K562 (cell line): ENCODE results near the gene BATF. TPM values are rescaled to one million over a fixed set of nuclear protein-coding genes. Genes with fewer than 3 reads are reported as not detected.

Experiments
- ATAC-seq: fragments of 200-7000 bp; cut with Tn5 transposase; 3 replicates; pipeline ENCODE4 v1.9.1; 2020; ENCODE audit warnings: moderate library complexity
- BruUV-seq: library from RNA; stranded (reverse); fragments of 400-500 nt; replicated peaks from 2 replicates; lab custom pipeline; 2021; lab: Mats Ljungman, UMichigan
- CTCF ChIA-PET: fragments of 300-600 bp; formaldehyde crosslinking; extraction: SDS; loops from one replicate; lab custom pipeline; 2021; ENCODE audit warnings: low intra/inter-chr PET ratio; lab: Yijun Ruan, JAX
- POLR2A ChIA-PET: fragments of 300-600, 350-650 bp; sonication (Branson Sonifier 250); formaldehyde crosslinking; extraction: SDS; loops from one replicate; lab custom pipeline; 2021; ENCODE audit warnings: antibody characterized with exemption, inconsistent platforms; lab: Yijun Ruan, JAX
- DNase-seq, 4 experiments: peaks; one replicate each; pipeline versions ENCODE4 v3.0.0 to v3.0.0-alpha.2; 2011 to 2018; ENCODE audit warnings: low spot score in 3 of 4, mixed read lengths in 3 of 4; ENCODE audit errors: extremely low read depth in 1 of 4
- FAIRE-seq: peaks from 2 replicates; lab custom pipeline; 2011; peaks lifted over from hg19 to GRCh38; lab: Jason Lieb, UNC
- H2AFZ ChIP-seq: 2 replicates; pipeline ENCODE4 v1.6.0; 2011; ENCODE audit warnings: low read depth, low read length, control low read depth, inconsistent platforms
- H3K27ac ChIP-seq: fragments of 200-600 bp; 3 replicates; pipeline ENCODE4 v1.8.0; 2011; ENCODE audit warnings: low read depth, mild to moderate bottlenecking, control low read depth, inconsistent platforms, low read length, moderate library complexity, mixed read lengths; ENCODE audit errors: extremely low read depth
- H3K27me3 ChIP-seq, 2 experiments: fragments of 300-600 bp in 1 of 2; 2 replicates in 1 of 2; 3 replicates in 1 of 2; pipeline versions ENCODE4 v1.6.0 to v1.8.0; 2011; ENCODE audit warnings: inconsistent platforms in 2 of 2, low read length in 2 of 2, mild to moderate bottlenecking in 1 of 2, mixed read lengths in 1 of 2, moderate library complexity in 1 of 2; ENCODE audit not compliant: control insufficient read depth in 2 of 2, insufficient read depth in 2 of 2
- H3K36me3 ChIP-seq: fragments of 300-600 bp; 3 replicates; pipeline ENCODE4 v1.8.0; 2011; ENCODE audit warnings: mild to moderate bottlenecking, low read length, inconsistent platforms; ENCODE audit not compliant: control insufficient read depth, insufficient read depth
- H3K4me1 ChIP-seq, 2 experiments: fragments of 200-600 bp in 1 of 2; replicated peaks in 1 of 2; 2 replicates in 1 of 2; 3 replicates in 1 of 2; pipeline versions ENCODE4 v1.5.1 to v1.8.0; 2011; ENCODE audit warnings: inconsistent platforms in 2 of 2, low read length in 2 of 2, mild to moderate bottlenecking in 1 of 2, mixed read lengths in 1 of 2, moderate library complexity in 1 of 2; ENCODE audit not compliant: control insufficient read depth in 2 of 2, insufficient read depth in 2 of 2
- H3K4me2 ChIP-seq: 2 replicates; pipeline ENCODE4 v1.6.1; 2011; ENCODE audit warnings: low read length, control low read depth, inconsistent platforms, mixed read lengths; ENCODE audit not compliant: insufficient read depth
- H3K4me3 ChIP-seq: fragments of 200-600 bp; sonication (generic), shearing (Covaris generic); 2 replicates; pipeline ENCODE4 v1.5.1; 2016; ENCODE audit warnings: control low read depth, inconsistent platforms
- H3K79me2 ChIP-seq: fragments of 200-600 bp; 3 replicates; pipeline ENCODE4 v1.8.0; 2011; ENCODE audit warnings: low read length, inconsistent platforms; ENCODE audit not compliant: control insufficient read depth, insufficient read depth
- H3K9ac ChIP-seq, 2 experiments: 2 replicates each; pipeline versions ENCODE4 v1.6.0 to v1.6.1; 2011; ENCODE audit warnings: low read depth in 2 of 2, low read length in 2 of 2, control low read depth in 1 of 2, inconsistent platforms in 1 of 2, mild to moderate bottlenecking in 1 of 2, mixed read lengths in 1 of 2; ENCODE audit not compliant: insufficient read depth in 1 of 2
- H3K9me1 ChIP-seq: one replicate; pipeline ENCODE4 v1.6.0; 2011; ENCODE audit warnings: inconsistent platforms, mild to moderate bottlenecking, low read length, moderate library complexity; ENCODE audit not compliant: control insufficient read depth, insufficient read depth
- H3K9me3 ChIP-seq: replicated peaks from 2 replicates; pipeline ENCODE4 v1.5.1; 2011; ENCODE audit warnings: low read depth, low read length, inconsistent platforms; ENCODE audit not compliant: control insufficient read depth, insufficient read depth
- H4K20me1 ChIP-seq: replicated peaks from 2 replicates; pipeline ENCODE4 v1.6.1; 2011; ENCODE audit warnings: low read length, inconsistent platforms, mixed read lengths; ENCODE audit not compliant: control insufficient read depth, insufficient read depth
- ARNT ChIP-seq, 2 experiments: fragments of 450-650 bp; IDR thresholded peaks; 2 replicates each; pipeline ENCODE4 v1.6.1; 2016; ENCODE audit warnings: mild to moderate bottlenecking in 1 of 2
- ATF7 ChIP-seq: fragments of 450-650 bp; IDR thresholded peaks from 2 replicates; pipeline ENCODE4 v1.7.1; 2014; ENCODE audit warnings: mild to moderate bottlenecking, moderate library complexity
- BDP1 ChIP-seq: IDR thresholded peaks from 3 replicates; pipeline ENCODE4 v1.6.1; 2011; ENCODE audit not compliant: insufficient read length, insufficient read depth
- CBX5 ChIP-seq: IDR thresholded peaks from 2 replicates; pipeline ENCODE4 v1.6.1; 2014; ENCODE audit warnings: low read depth, borderline replicate concordance
- E2F6 ChIP-seq, 2 experiments: IDR thresholded peaks; 2 replicates each; pipeline ENCODE4 v1.6.1; 2011; ENCODE audit warnings: borderline replicate concordance in 1 of 2, control low read depth in 1 of 2, low read depth in 1 of 2, low read length in 1 of 2, mild to moderate bottlenecking in 1 of 2, mixed read lengths in 1 of 2, moderate library complexity in 1 of 2; ENCODE audit not compliant: insufficient read depth in 1 of 2, insufficient read length in 1 of 2, poor library complexity in 1 of 2, severe bottlenecking in 1 of 2; ENCODE audit errors: extremely low read depth in 1 of 2
- EWSR1 ChIP-seq: fragments of 450-650 bp; IDR thresholded peaks from 2 replicates; pipeline ENCODE4 v1.6.1; 2018; ENCODE audit warnings: borderline replicate concordance, mild to moderate bottlenecking, low read depth, moderate library complexity; ENCODE audit not compliant: partially characterized antibody
- FOSL1 ChIP-seq: fragments of 200-800 bp; sonication (Bioruptor generic); conservative IDR thresholded peaks from 2 replicates; pipeline ENCODE4 v1.6.1; 2016; ENCODE audit warnings: missing genetic modification characterization, missing compliant biosample characterization
- NKRF ChIP-seq: fragments of 450-650 bp; IDR thresholded peaks from 2 replicates; pipeline ENCODE4 v1.6.1; 2016; ENCODE audit warnings: borderline replicate concordance
- RBM25 ChIP-seq: fragments of 200-400 bp; formaldehyde crosslinking; IDR thresholded peaks from 2 replicates; pipeline ENCODE4 v1.6.1; 2018; ENCODE audit warnings: low read length, low read depth, moderate library complexity; ENCODE audit not compliant: severe bottlenecking
- SETDB1 ChIP-seq: IDR thresholded peaks from one replicate; pipeline ENCODE4 v1.6.1; 2012; ENCODE audit warnings: low read length, control low read depth, inconsistent platforms
- TARDBP ChIP-seq: fragments of 450-650 bp; IDR thresholded peaks from 2 replicates; pipeline ENCODE4 v1.6.1; 2016
- TSHZ1 ChIP-seq: fragments of 250-450 bp; sonication (Bioruptor Pico); IDR thresholded peaks from 2 replicates; pipeline ENCODE4 v1.4.0; 2020; ENCODE audit warnings: mild to moderate bottlenecking, moderate library complexity
- WGBS: fragments of 100-300 bp; shearing (Covaris generic); methylation state at CpG from one replicate; pipeline ENCODE4 v1.1.6; 2016; ENCODE audit warnings: low coverage, mixed read lengths; ENCODE audit not compliant: insufficient coverage; ENCODE audit errors: missing lambda C conversion rate; 5-methylcytosine and 5-hydroxymethylcytosine counted together
- in situ Hi-C: fragments of 300-500 bp; cut with MboI; formaldehyde crosslinking; loops from 4 replicates; pipeline ENCODE4 v1.15.0; 2018; ENCODE audit warnings: inconsistent platforms, mixed read lengths
- intact Hi-C: fragments of 100-400 bp; cut with micrococcal nuclease; formaldehyde crosslinking; loops from 2 replicates; pipeline ENCODE4 v1.14.2; 2022
- polyA plus RNA-seq, 8 experiments: library from polyadenylated mRNA; depleted of rRNA in 4 of 8; stranded (reverse) in 5 of 8; unstranded in 3 of 8; fragments of >200 nt; fragmentation: Nextera tagmentation in 2 of 8; fragmentation: Illumina TruSeq in 1 of 8; extraction: Ambion mirVana in 2 of 8; extraction: Trizol in 1 of 8; gene quantifications; 2 replicates each; pipeline versions ENCODE4 v1.2.1 to v1.2.3, GENCODE V29; 2011 to 2014; ENCODE audit warnings: inconsistent platforms in 1 of 8, missing spikeins in 1 of 8
- total RNA-seq, 7 experiments: library from RNA; depleted of rRNA in 6 of 7; stranded (reverse); fragments of >200 nt in 6 of 7; fragmentation: Illumina TruSeq in 2 of 7; extraction: Trizol in 2 of 7; gene quantifications; 2 replicates each; pipeline versions ENCODE4 v1.2.1 to v1.2.3, GENCODE V29; 2011 to 2021; ENCODE audit warnings: low replicate concordance in 1 of 7

BATF gene
- total and polyA plus RNA-seq, 9 of the 15 experiments (the other 6 are each of a cell fraction or from before 2014, with no cell fraction given): 0.13 to 2.1 (median 0.55) TPM; not detected in 2

- no peak for TF ChIP-seq E2F6 (IDR thresholded peaks at IDR 0.05; ENCODE audit: borderline replicate concordance in 1 of 2, extremely low read depth in 1 of 2, insufficient read depth in 1 of 2, insufficient read length in 1 of 2, low read depth in 1 of 2, low read length in 1 of 2, poor library complexity in 1 of 2, severe bottlenecking in 1 of 2)
- TF ChIP-seq, all 486 proteins: peak for 0
Observed at GRCh38 chr14:75563931-75564330, 41.7 kb downstream of the BATF start (continued).

GRCh38 chr14:75565056-75565455 is 42.8 kb downstream of the BATF start:
- ATAC-seq (no peak), DNase-seq (no peak), FAIRE-seq (no peak)
- Histone ChIP-seq H3K9me1 (no peaks in the 10 kb centered on the region), H3K27me3 (peaks cover 9 to 44% of the 10 kb centered on the region in 2 experiments; a peak in 4 of 5 replicates), H3K4me2 (no peak overlapping the region), H3K4me3 (no peak overlapping the region), H3K36me3 (no peaks in the 10 kb centered on the region), H3K27ac (no peak overlapping the region), H4K20me1 (no peaks in the 10 kb centered on the region; the same call in 1 of the 2 replicates), H3K79me2 (no peaks in the 10 kb centered on the region), H3K9me3 (no peaks in the 10 kb centered on the region), H2AFZ (no peak overlapping the region), H3K4me1 (no peaks in the 10 kb centered on the region), H3K9ac (no peak overlapping the region)
- in situ Hi-C loops: loop anchor here (10.0 kb wide), 1 partner anchor 260 kb away; no protein-coding TSS in a partner anchor
- 16% methylated on average over 5 of the region's 5 CpGs for WGBS
- TF ChIP-seq EWSR1 (no peak), NKRF (no peak), CBX5 (no peak), RBM25 (no peak), SETDB1 (no peak), FOSL1 (tag) (no peak), BDP1 (no peak), TARDBP (no peak), TSHZ1 (CRISPR knock-in tag) (no peak), ARNT (IDR thresholded peaks at IDR 0.05) (no peak), ATF7 (no peak)
- intact Hi-C loops: no loop called here
- no TSS peak for BruUV-seq
- ChIA-PET POLR2A (no interaction called here), CTCF (no interaction called here)
